Activated CD4-positive, CD25-positive, alpha-beta regulatory T cell treated with anti-CD3 and anti-CD28 coated beads, Interleukin-2, amount 50 U/mL, for 72 hours (primary cell): ENCODE results near the gene B3GALNT2.

Source experiments
- DNase-seq: peaks from one replicate; pipeline ENCODE4 v3.0.0; 2021

Gene B3GALNT2

GRCh38 chr1:235408503-235408960 is 95.7 kb downstream of the B3GALNT2 start:
- DNase-seq, result no peak

- no peak for DNase-seq
These were observed 96.8 kb downstream of the B3GALNT2 start for GRCh38 chr1:235407419-235407818.

DNA sequence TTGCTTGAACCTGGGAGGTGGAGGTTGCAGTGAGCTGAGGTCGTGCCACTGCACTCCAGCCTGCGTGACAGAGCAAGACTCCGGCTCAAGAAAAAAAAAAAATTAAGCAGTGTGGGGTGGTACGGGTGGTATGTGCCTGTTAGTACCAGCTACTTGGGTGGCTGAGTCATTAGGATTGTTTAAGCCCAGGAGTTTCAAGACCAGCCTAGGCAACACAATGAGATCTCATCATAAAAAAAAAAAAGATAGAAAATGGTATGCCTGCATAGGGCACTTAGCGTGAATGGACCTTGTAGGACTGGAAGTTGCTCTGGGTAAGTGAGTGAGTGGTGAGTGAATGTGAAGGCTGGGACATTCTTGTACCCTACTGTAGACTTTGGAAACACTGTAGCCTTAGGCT is 100.1 kb downstream of the B3GALNT2 start:
- DNase-seq, result no peak

GRCh38 chr1:235403593-235403992 is 100.7 kb downstream of the B3GALNT2 start:
- no peak for DNase-seq

- DNase-seq, result no peak
These were observed 101.6 kb downstream of the B3GALNT2 start for GRCh38 chr1:235402457-235403200.

DNA sequence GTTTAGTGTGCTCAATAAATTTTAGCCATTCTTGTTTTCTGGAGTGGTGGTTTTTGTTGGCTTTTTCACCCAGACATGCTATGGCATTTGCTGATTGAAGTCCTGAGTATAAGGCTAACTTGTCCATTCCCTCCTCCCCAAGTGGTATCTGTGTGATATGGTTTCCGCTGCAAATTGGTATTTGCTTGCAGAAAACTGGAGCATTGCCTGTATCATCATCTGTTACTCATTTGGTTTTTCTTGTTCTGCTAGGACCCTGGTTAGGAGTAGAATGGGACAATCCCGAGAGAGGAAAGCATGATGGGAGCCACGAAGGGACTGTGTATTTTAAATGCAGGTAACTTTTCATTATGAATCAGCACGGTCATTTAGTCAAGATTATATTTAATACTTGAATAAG is 103.0 kb downstream of the B3GALNT2 start:
- no peak for DNase-seq
